ENCODE data around the gene COL4A4.
"Not testable (repeated sequence)": the region's sequence is repeated elsewhere in the genome, so short reads cannot be mapped to it uniquely, and the experiment has no call there.

The COL4A4 gene

DNA sequence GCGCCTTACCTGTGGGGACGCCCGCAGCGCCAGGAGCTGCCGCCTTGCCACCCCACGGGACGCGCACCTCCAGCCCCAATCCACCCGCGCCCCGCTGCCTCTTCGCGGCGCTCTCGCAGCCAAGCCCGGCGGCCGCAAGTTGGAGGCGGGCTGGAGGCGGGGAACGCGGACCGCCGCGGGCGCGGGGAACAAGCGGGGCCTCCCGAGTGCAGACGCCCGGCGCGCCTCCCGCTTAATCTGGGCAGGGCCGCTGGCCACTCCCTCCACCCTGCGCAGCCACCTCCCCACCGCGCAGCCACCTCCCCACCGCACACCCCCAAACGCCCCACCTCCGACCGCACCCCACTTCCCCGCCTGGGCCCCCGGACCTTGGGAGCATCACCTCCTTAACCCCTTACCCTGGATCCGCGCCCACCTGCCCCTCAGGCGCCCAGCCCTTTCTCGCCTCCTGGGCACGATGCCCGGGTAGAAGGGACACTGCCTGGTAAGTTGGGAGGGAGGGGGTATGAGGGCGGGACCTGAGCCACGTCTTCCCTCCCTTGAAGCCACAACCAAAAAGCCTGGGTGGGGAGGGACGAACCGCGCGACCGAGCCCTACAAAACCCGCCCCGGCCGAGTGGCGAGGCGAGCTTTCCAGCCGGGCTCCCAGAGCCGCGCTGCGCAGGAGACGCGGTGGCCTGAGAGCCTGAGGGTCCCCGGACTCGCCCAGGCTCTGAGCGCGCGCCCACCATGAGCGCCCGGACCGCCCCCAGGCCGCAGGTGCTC is at the start of gene COL4A4, which contains the start of gene COL4A3:
TSS of gene COL4A4 (minus strand) at position 208 of the 765 bp plus-strand sequence. CDS start 16,722 bp downstream, outside the sequence.
TSS of gene COL4A3 (plus strand) at position 627 of the 765 bp plus-strand sequence. CDS start at position 730, 103 bp downstream.
- peak; percentile 4 for DNase-seq

DNA sequence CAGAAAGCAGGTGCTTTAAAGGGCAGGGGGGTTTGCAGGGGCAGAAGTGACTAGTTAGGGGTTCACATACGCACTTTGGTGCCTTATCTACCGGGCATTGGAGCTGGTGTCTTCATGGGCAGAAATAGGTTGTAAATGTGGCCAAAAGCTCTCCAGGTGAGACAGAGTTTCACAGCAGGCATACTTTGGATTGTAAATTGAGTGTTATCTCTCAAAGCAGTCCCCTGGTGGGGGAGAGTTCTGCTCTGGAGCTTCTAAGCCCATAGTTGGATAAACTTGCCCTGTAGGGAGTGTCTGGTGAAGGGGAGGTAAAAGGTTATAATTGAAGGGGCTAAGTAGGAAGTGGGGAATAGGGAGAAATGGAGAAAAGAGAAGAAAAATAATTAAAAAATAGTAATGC is 43.6 kb upstream of the COL4A4 start:
- DNase-seq: no peak

DNA sequence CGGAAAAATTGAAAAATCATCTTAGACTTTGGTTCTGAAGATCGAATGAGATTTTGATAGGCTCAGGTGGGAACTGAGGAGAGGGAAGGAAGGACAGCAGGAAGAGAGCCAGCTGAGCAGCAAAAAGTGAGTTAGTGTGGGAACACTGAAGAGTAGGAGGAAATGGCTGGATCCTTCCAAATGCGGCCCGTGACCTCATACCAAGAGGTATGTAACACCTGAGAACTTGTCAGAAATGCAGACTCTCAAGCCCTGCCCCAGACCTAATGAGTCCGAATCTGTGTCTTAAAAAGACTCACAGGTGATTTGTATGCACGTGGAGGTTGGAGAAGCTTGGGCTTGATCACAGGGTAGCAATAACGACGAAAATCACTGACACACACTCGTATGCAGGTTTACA is 42.4 kb upstream of the COL4A4 start:
- DNase-seq: no peak

DNA sequence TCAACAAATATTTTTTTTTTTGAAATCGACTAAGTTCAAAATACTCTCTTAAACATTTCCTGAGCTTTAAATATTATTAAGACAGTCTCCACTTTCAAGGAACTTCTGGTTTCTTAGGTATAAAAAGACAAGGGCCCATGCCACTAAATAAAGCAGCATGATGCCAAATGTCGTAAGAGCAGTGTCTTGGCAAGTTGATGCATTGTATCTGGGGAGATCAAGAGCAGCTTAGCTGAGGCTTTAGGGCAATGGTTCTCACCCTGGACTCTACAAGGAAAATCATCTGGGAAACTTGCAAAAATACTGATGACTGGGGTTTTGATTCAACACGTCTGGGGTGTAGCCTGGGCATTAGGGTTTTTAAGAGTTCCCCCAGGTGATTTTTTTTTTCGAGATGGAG is 41.7 kb upstream of the COL4A4 start:
- DNase-seq: no peak

DNA sequence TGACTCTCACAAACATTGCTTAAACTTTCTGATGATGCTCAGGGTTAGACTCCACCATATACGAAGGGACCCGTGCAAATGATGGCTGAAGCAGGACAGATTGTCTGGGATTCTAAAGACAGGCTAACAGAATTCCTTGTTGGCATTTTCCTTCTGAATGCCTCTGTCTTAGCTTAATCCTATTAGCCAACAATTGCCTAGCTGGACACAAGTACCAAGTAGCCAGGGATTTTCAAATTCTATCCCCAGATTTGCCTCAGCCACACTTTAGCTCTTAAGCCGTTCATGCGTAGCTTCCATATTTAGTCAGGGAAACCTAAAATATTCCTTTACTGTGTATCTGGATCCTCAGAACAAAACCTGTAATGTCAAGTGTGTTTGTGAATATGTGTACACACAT is 40.4 kb upstream of the COL4A4 start:
- DNase-seq: no peak

DNA sequence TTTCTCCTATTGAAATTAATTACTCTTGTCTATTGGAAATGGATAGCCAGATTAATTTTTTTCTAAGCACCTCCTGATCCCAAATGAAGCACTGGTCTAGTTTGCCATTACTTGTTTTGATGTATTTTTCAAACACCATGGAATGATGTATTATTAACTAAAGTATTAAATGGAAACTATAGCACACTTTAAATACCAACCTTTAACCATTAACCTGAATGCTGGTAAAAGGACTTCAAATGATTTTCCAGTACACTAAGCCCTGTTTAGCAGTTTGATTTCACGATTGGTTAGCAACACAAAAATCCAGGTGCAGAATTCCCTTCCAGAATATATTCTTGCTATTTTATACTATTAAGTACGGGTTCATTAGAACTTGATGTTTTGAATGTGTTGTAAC is 37.8 kb upstream of the COL4A4 start:
- no peak for DNase-seq

DNA sequence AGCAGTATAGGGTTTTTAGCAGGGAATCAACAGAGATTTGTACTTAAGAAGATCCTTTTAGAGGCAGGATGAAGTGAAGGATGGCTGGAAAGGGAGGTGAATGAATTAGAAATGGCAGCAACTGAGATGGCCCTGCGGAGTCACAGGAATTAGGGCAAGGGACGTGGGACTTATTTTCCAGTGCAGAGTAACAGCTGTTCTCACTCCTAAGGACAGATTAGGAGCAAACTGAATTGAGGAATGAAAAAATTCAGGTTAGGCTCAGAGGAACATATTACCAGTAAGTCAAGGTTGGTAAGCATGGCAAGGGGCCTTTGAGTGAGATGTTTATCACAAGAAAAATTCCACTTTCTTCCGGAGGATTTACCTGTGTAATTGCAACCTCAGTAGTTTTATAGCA is 34.9 kb upstream of the COL4A4 start:
- no peak for DNase-seq

DNA sequence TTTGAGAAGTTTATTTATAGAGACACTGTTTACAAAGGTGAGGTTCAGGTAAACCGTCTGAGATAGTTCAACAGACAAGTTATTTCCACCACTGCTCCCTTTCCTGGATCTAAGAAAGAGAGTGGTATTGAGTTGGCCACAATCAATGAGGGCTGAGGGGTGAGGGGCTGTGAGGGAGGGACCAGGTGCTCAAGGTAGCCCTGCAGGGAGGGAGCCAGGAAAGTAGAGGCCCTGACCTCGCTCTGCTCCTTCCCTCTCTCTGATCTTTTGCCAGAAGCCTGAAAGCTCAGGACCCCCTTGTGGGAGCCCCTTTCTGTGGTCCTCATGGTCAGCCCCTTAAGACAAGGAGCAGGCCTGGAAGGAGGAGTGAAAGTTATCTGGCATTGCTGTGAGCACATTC is 30.2 kb upstream of the COL4A4 start:
- DNase-seq: no peak

DNA sequence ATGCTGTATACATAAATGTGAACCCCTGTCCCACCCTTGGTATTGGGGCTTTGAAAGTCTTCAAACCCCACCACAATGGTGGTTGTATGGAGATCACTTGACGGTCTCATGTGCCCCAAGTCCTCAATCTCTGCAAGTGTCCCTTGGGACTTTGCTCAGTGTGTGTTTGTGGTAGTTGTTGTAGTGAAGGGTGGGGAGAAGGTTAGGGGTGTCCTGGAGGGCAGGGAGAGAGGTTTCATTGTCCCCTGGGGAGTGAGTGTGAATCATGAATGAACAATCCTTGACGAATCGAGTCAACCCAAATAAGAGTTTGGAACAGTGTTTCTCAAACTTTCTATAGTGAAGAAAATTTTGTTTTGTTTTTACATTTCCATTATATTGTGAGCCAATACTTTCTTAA is 28.5 kb upstream of the COL4A4 start:
- DNase-seq: no peak

DNA sequence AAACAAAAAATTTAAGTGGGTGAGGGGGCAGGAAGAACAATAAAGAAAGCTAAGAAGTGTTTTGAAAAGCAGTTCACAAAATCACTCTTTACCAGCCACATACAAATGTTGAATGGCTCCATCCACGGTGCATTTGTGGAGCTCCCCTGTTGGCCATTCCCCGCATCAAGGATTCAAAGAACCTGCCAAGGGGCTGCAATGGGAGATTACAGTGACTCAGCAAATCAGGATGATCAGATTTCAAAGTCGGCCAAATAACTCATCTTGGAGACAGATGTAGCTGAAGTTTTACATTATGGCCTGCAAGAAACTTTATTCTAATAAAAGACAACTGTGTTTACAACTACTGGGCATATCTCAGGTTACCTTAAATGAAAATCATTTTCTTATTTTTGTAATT is 27.4 kb upstream of the COL4A4 start:
- DNase-seq: no peak

DNA sequence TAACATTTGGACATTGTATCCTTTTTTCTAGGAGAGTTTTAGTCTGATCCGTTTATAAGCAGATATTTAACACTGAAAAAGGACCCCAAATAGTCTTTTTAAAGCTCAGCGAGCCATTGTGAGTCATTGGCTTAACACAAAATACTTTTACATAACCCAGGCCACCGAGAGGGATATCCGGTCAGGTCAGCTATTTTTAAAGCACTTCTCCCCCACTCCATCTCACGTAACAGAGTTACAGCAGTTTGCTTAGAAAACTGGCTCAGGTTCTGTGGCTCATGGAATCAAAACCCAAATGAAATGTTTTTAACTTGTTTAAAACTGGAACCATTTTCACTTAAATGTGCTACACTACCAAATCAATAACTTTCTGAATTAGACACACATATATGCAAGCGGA is 24.3 kb upstream of the COL4A4 start:
- DNase-seq: no peak

DNA sequence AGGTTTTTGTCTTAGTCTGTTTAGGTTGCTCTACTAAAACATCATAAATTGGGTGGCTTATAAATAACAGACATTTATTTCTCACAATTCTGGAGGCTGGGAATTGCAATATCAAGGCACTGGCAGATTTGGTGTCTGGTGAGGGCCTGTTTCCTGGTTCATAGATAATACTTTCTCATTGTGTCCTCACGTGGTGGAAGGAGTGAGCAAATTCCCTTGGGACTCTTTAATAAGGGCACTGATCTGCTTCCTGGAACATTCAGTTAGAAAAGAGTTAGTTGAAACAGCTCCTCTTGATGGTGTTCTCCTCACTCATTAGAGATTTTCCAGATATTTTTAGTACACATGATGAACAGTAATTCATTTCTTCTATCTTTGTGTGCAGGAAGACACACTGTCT is 22.7 kb upstream of the COL4A4 start:
- no peak for DNase-seq

DNA sequence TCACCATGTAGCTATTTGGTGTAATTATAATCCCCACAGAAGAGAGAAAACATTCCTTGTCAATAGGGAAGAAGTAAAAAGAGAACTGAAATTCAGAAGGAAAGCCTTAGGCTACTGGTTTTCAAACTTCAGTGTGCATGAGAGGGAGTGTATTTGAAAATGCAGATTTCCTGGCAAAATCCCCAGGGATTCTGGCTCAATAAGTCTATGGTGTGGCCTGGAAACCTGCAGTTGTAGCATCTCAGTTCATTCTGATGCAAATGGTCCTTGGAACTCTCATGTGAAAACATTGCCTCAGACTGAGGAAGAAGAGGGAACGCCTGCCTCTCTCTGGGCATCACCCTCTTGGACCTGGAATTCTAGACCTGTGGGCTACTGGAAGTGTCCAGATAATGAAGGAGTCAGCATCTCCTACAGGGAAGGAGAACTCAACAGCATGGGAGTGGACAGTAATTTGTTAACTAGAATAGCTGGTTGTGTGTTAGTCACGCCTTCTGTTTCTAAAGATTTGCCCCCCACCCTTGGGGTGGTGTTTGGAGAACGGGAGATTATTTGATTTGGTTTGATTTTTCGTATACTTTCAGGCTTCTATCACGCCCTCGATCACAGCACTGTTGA is 21.7 kb upstream of the COL4A4 start:
- no peak for DNase-seq

DNA sequence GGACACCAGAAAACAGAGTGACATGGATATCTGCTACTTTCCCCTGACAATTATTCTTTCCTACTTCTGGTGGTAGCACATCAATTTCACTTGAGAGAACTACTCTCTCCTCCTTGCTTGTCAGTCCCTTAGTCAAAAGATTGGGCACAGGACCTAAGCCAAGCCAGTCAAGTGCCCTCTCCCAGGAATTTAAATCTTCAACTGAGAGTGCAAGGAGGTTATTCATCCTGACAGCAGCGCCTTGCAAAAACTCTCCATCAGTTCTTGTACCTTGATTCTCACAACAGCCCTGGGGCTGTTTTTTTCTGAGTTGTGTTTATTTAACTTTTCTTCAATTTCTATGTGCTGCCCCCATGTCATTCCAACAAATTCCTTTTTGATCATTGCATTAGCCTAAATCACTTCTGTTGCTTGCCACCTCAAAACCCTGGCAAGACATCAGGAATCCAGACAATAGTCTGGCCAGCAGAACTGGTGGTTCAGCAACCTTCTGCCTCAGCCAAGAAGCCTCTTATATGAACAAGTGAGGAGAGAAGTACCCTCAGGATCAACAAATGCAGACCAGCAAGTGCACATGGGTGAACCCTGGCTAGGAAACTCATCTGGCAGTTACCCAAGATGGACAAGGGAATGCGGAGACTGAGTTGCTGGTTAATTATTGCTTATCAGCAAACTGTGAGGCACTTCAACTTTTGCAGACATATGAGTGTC is 19.8 kb upstream of the COL4A4 start:
- no peak for DNase-seq

DNA sequence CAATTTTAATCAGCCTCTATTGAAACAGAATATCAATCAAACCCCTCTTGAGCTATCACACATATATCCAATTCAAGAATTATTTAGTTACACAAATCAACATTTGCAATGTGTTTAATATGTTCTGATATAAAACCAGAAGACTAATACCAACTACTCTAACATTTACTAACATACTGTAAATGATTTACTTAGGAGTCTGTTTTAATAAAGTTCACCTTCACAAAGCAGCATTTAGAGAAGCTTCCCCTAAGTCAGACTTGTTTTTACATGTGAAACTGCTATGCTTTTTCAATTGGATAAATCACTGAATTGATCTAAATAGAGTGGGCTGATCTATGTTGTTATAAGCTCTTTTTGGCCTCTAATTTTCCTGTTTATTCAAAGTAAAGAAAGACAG is 18.8 kb upstream of the COL4A4 start:
- no peak for DNase-seq

DNA sequence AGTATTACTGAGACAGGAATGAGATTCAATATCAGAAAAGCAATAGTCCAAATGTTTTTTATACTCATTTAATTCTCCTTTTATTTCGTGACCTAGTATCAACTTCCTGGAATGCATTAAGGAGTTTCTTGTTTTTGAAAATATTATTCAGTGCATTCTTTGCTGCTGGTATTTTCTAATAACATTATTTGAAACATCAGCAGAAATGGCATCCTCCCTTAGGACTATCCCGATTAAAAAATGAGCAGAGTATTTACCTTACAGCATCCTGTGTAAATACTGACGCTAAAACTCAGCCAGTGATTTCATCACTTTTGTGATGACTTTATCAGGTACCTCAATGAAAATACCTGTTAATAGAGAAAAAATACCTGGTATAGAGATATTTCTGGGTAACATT is 16.8 kb upstream of the COL4A4 start:
- no peak for DNase-seq

DNA sequence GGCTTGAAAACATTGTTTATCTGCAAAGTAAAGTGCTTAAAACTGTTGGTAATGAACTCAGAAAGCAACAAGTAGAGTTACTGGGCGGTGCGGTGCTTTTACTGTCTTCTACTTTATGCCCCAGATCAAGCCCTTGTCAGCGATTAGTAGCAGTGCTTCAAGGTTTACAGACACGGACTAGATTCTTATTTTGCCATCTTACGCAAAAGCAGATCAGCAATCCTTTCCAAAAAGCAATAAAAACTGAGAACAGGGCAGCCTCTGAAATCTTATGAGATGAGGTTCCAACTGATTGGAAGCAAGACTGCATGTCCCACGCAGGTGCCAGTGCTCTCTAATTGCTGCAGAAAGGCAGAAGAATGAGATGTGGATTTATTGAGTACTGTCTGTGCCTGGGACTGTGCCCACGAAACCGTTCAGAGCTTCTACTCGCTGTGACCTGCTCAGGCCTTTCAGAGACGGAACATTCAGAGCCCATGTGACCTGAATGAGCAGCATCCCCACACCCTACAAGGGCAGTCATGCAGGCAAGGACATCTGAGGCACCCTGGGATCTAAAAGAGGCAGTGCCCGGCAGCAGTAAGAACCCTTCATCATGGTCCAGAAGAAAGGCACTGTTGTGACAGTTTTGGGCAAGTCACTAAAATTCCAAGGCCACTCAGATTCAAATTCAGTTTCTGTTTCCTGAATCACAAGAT is 16.1 kb upstream of the COL4A4 start:
- no peak for DNase-seq

DNA sequence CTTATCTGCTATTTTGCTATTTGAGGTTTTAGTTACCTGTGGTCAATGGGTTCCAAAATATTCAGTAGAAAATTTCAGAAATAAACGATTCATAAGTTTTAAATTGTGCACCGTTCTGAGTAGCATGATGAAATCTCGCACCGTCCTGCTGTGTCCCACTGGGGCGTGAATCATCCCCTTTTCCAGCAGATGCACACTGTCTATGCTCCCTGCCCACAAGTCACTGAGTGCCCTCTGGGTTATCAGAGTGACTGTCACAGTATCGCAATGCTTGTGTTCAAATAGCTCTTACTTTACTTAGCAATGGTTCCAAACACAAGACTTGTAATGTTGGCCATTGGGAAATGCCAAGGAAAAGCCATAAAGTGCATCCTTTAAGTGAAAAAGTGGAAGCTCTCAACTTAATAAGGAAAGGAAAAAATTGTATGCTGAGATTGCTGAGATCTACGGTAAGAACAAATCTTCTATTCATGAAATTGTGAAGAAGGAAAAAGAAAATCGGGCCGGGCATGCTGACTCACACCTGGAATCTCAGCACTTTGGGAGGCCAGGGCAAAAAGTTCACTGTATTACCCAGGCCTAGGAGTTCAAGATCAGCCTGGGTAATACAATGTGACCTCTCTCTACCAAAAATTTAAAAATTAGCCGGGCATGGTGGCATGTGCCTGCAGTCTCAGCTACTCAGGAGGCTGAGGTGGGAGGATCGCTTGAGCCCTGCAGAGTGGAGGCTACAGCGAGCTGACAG is 13.8 kb upstream of the COL4A4 start:
- no peak for DNase-seq

DNA sequence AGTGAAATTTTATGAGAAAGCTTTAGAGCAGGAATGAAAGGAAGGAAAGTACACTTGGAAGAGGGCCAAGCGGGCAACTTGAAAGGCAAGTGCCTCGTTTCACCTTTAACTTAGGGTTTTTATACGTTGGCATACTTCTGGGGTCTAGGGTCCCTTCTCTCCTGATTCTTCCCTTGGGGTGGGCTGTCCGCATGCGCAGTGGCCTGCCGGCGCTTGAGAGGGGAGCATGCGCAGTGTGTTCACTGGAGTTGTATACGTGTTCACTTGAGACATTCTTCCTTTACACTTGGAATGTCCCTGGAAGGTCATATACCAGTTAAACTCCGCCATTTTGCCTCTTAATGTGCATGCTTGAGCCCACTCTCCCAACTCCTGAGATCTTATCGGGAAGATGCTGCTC is 7.8 kb upstream of the COL4A4 start:
- DNase-seq: not testable (repeated sequence)

DNA sequence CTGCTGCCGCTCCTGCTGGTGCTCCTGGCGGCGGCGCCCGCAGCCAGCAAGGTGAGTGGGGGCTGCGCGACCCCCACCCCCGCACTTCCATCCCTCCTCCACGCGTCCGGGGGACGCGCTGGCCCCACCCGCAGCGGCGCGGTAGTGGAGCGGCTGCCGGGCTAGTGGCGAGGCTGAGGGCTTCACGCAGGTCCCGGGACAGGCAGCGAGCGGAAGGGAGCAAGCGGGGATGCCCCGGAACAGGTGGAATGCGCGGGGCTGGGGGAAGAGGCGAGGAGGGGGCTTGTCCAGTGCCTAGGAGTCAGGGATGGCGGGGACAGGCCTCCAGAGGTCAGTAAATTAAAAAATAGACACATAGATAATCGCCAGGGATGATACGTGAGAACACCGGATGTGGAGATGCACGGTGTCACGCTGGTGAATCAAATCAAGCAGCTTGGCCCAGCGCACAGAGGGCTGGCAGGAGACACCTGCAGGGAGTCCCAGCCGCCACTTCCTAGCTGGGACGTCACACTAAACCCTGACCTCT is 822 bp upstream of the COL4A4 start:
- no peak for DNase-seq

DNA sequence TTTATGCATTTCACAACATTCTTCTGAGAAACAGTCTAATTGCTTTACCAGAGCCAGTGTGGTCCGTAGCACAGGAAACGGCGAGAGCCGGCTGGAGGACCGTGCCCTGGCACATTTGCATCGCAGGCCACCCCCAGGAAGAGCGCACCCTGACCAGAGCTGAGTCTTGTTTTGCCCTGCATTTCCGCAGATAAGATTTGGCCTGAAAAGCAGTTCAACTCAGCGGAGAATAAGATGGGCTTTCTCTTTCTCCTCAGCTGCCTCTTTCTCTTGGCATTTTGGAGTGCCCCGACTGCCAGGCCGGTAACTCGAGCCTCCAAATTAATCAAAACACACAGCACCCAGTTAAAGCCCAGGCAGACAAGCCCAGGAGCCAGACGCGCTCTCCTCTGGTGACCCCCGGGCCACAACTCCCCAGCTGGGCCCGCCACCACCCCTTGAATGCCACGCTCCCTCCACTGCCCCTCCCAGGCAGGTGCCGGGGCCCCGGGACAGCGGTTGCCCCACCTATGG is 464 bp downstream of the COL4A4 start:
- DNase-seq: no peak

DNA sequence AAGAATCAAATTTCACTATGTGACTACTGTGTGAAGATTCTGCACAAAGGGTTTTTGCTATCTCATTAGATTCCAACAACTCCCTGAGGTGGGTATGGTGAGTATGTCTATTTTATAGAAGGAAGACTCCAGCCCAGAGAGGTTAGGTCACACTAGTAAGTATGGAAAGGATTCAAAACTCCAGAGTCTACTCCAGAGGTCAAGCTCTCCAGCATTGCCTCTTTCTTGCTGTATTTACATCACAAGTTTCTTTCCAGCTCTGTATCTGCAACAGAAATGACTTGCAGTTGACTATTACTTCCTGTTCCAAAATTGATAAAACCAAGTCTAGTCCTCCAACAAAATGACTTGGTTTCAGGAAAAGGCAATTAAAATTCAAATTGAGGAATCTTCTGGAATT is 2.1 kb downstream of the COL4A4 start:
- no peak for DNase-seq

Data from stimulated activated CD4-positive, alpha-beta T cell treated with anti-CD3 and anti-CD28 coated beads, Interleukin-4, amount 100 ng/mL, for 1 hour (primary cell).